ENCODE data around the gene SLC26A4.

- TF ChIP-seq YY1 (IDR thresholded peaks at IDR 0.05; ENCODE audit: extremely low read depth, insufficient replicate concordance, low read depth, low read length): no peak
- TF ChIP-seq ZNF274 (IDR thresholded peaks at IDR 0.05; ENCODE audit: low read depth, low read length): no peak
Observed at GRCh38 chr7:107712025-107712424, 51.4 kb downstream of the SLC26A4 start.
